ENCODE data around the gene TMEM185B.
"Not testable (repeated sequence)": the region's sequence is repeated elsewhere in the genome, so short reads cannot be mapped to it uniquely, and the experiment has no call there.

- TF ChIP-seq CTCF, POLR2A (IDR thresholded peaks at IDR 0.05): not testable (repeated sequence)
Observed at GRCh38 chr2:120199817-120200459, 23.3 kb downstream of the TMEM185B start.

All from thyroid gland (tissue), 4 donors.